GM12878 (cell line): ENCODE results near the gene MCF2L2. TPM values are rescaled to one million over a fixed set of nuclear protein-coding genes. Genes with fewer than 3 reads are reported as not detected.

ENCODE experiments used
- ATAC-seq: fragments of 200-7000 bp; cut with Tn5 transposase; 3 replicates; pipeline ENCODE4 v1.9.1; 2020; ENCODE audit warnings: mild to moderate bottlenecking, moderate library complexity
- BruUV-seq: library from RNA; stranded (reverse); fragments of 400-500 nt; replicated peaks from 2 replicates; lab custom pipeline; 2021; lab: Mats Ljungman, UMichigan
- CTCF ChIA-PET: fragments of 300-600 bp; sonication (Branson Sonifier 250); formaldehyde crosslinking; extraction: SDS; loops from one replicate; lab custom pipeline; 2021; ENCODE audit warnings: inconsistent platforms; lab: Yijun Ruan, JAX
- POLR2A ChIA-PET: fragments of 350-600 bp; formaldehyde crosslinking; extraction: SDS; loops from one replicate; lab custom pipeline; 2021; ENCODE audit warnings: inconsistent platforms; lab: Charles Lee
- RAD21 ChIA-PET: fragments of 300-600 bp; sonication (Branson Sonifier 250); formaldehyde crosslinking; loops from one replicate; lab custom pipeline; 2023; ENCODE audit warnings: antibody characterized with exemption; ENCODE audit not compliant: unreplicated experiment; lab: Charles Lee
- SMC1A ChIA-PET: fragments of 300-600 bp; sonication (Branson Sonifier 250); formaldehyde crosslinking; loops from one replicate; lab custom pipeline; 2023; ENCODE audit not compliant: unreplicated experiment, uncharacterized antibody; lab: Charles Lee
- DNase-seq: peaks from one replicate; pipeline ENCODE4 v3.0.0-alpha.2; 2011; ENCODE audit warnings: low read depth, low spot score
- FAIRE-seq: peaks from 3 replicates; lab custom pipeline; 2011; peaks lifted over from hg19 to GRCh38; lab: Jason Lieb, UNC
- H2AFZ ChIP-seq: 2 replicates; pipeline ENCODE4 v1.6.0; 2011; ENCODE audit warnings: low read depth, low read length, control low read depth; ENCODE audit not compliant: control insufficient read depth
- H3K27ac ChIP-seq: 2 replicates; pipeline ENCODE4 v1.5.1; 2011; ENCODE audit warnings: control low read depth; ENCODE audit not compliant: control insufficient read depth, insufficient read depth
- H3K27me3 ChIP-seq, 2 experiments: replicated peaks in 1 of 2; 2 replicates each; pipeline versions ENCODE4 v1.6.0 to v1.6.1; 2011; ENCODE audit warnings: low read length in 1 of 2; ENCODE audit not compliant: control insufficient read depth in 2 of 2, insufficient read depth in 2 of 2
- H3K36me3 ChIP-seq, 2 experiments: 2 replicates each; pipeline ENCODE4 v1.5.1; 2011; ENCODE audit warnings: low read length in 1 of 2; ENCODE audit not compliant: control insufficient read depth in 2 of 2, insufficient read depth in 2 of 2
- H3K4me1 ChIP-seq: 2 replicates; pipeline ENCODE4 v1.6.1; 2011; ENCODE audit warnings: mild to moderate bottlenecking, low read length, moderate library complexity, mixed read lengths; ENCODE audit not compliant: control insufficient read depth, insufficient read depth
- H3K4me2 ChIP-seq: 2 replicates; pipeline ENCODE4 v1.6.0; 2011; ENCODE audit warnings: control low read depth; ENCODE audit not compliant: control insufficient read depth, insufficient read depth
- H3K4me3 ChIP-seq: fragments of 200-600 bp; sonication (generic); 2 replicates; pipeline ENCODE4 v1.5.1; 2016
- H3K79me2 ChIP-seq: 2 replicates; pipeline ENCODE4 v1.6.0; 2011; ENCODE audit warnings: low read length; ENCODE audit not compliant: control insufficient read depth, insufficient read depth
- H3K9ac ChIP-seq: 2 replicates; pipeline ENCODE4 v1.8.0; 2011; ENCODE audit warnings: low read length, control low read depth, mixed read lengths; ENCODE audit not compliant: control insufficient read depth, insufficient read depth
- H3K9me3 ChIP-seq: replicated peaks from 3 replicates; pipeline ENCODE4 v1.5.1; 2011; ENCODE audit warnings: mild to moderate bottlenecking, low read length; ENCODE audit not compliant: control insufficient read depth, insufficient read depth
- H4K20me1 ChIP-seq: 2 replicates; pipeline ENCODE4 v1.6.0; 2011; ENCODE audit not compliant: control insufficient read depth, insufficient read depth
- FOXK2 ChIP-seq: fragments of 450-650 bp; IDR thresholded peaks from 2 replicates; pipeline ENCODE4 v1.6.1; 2017; ENCODE audit warnings: mild to moderate bottlenecking, moderate library complexity
- GATAD2B ChIP-seq: fragments of 450-650 bp; conservative IDR thresholded peaks from 2 replicates; pipeline ENCODE4 v1.6.1; 2017; ENCODE audit warnings: low read depth, mild to moderate bottlenecking, moderate library complexity
- HDGF ChIP-seq: fragments of 450-650 bp; IDR thresholded peaks from 2 replicates; pipeline ENCODE4 v1.6.1; 2016; ENCODE audit warnings: antibody characterized with exemption
- POLR2AphosphoS5 ChIP-seq: IDR thresholded peaks from 2 replicates; pipeline ENCODE4 v1.6.1; 2011; ENCODE audit warnings: mild to moderate bottlenecking, low read length, inconsistent platforms
- SREBF2 ChIP-seq: IDR thresholded peaks from 2 replicates; pipeline ENCODE4 v1.6.1; 2012; ENCODE audit warnings: mild to moderate bottlenecking, low read length
- ZSCAN29 ChIP-seq: fragments of 450-650 bp; IDR thresholded peaks from 2 replicates; pipeline ENCODE4 v1.6.1; 2017; ENCODE audit warnings: mild to moderate bottlenecking, moderate library complexity
- WGBS: methylation state at CpG from one replicate; pipeline ENCODE4 v1.1.6; 2016; ENCODE audit warnings: low lambda C conversion rate; ENCODE audit not compliant: insufficient replicate concordance, insufficient coverage; ENCODE audit errors: missing lambda C conversion rate; 5-methylcytosine and 5-hydroxymethylcytosine counted together
- in situ Hi-C: fragments of 300-500 bp; cut with MboI; formaldehyde crosslinking; loops from 9 replicates; pipeline ENCODE4 v1.14.3; 2018; ENCODE audit warnings: mixed read lengths
- intact Hi-C: fragments of 100-400 bp; cut with micrococcal nuclease; formaldehyde crosslinking; loops from one replicate; pipeline ENCODE4 v1.14.2; 2022; ENCODE audit not compliant: unreplicated experiment
- polyA plus RNA-seq, 11 experiments: library from polyadenylated mRNA; depleted of rRNA in 4 of 11; unstranded in 6 of 11; stranded (reverse) in 5 of 11; fragments of >200 nt; fragmentation: Nextera tagmentation in 4 of 11; fragmentation: Illumina TruSeq in 1 of 11; extraction: Ambion mirVana in 4 of 11; extraction: Trizol in 1 of 11; gene quantifications; 1 replicate in 1 of 11; 2 replicates in 10 of 11; pipeline versions ENCODE4 v1.2.1 to v1.2.3, GENCODE V29; 2011 to 2016; ENCODE audit warnings: inconsistent platforms in 2 of 11, missing spikeins in 2 of 11, low read depth in 1 of 11
- total RNA-seq, 4 experiments: library from RNA; depleted of rRNA in 3 of 4; stranded (reverse); fragments of >200 nt in 3 of 4; fragmentation: Illumina TruSeq in 1 of 4; extraction: Trizol in 1 of 4; gene quantifications; 2 replicates each; pipeline versions ENCODE4 v1.2.1 to v1.2.3, GENCODE V29; 2013 to 2021
- TF ChIP-seq, protein P1 (sequence below), 3 experiments: IDR thresholded peaks in 2 of 3; conservative IDR thresholded peaks in 1 of 3; 2 replicates each; pipeline ENCODE4 v1.5.1; 2011; ENCODE audit warnings: low read depth in 3 of 3, low read length in 3 of 3, mild to moderate bottlenecking in 3 of 3, control low read depth in 2 of 3, moderate library complexity in 2 of 3, inconsistent platforms in 1 of 3, mixed read lengths in 1 of 3; ENCODE audit not compliant: control insufficient read depth in 2 of 3, insufficient read depth in 1 of 3; ENCODE audit errors: extremely low read depth in 1 of 3

The MCF2L2 gene
- total and polyA plus RNA-seq, 10 of the 15 experiments (the other 5 are each of a cell fraction or from before 2014, with no cell fraction given): 0.37 to 2.8 (median 1.4) TPM

DNA sequence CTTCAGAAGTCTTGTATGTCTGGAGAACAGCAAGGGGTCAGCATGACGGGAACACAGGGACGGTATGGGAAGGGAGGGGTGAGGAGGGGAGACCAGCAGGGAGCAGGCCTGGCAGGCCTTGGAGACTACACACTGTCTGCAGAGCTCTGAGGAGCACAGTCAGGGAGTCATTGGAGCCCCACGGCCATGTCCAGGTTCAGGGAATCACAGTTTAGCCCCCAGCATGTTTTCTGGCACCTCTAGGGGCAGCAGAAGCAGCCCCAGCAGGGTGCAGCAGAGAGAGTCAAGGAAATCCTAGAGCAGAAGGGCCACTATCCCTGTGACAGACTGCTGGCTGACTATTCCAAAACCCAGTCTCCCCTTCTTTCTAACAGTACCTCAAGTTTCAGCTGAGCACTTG lies 269.1 kb downstream of the MCF2L2 start:
- RAD21 ChIA-PET: interaction anchor here (0.9 to 4.7 kb wide), 6 partner anchors 20 to 443 kb away, joined by 3 to 30 read pairs (median 6); no protein-coding TSS in a partner anchor
- H3K9ac ChIP-seq: peak overlapping the region; percentile 60
- CTCF ChIA-PET: interaction anchor here (0.6 to 8.0 kb wide), 11 partner anchors 12 to 440 kb away, joined by 3 to 82 read pairs (median 3); no protein-coding TSS in a partner anchor
- no peaks in the 10 kb centered on the region for H4K20me1 ChIP-seq
- SMC1A ChIA-PET: interaction anchor here (1.3 to 6.2 kb wide), 6 partner anchors 12 to 222 kb away, joined by 6 to 29 read pairs (median 19); no protein-coding TSS in a partner anchor
- no peak overlapping the region for H2AFZ ChIP-seq
- H3K27me3 ChIP-seq: no peaks in the 10 kb centered on the region
- H3K9me3 ChIP-seq: peaks cover 7% of the 10 kb centered on the region
- peak overlapping the region; percentile 93 for H3K4me2 ChIP-seq
- FAIRE-seq (no peak), DNase-seq (no peak), ATAC-seq (peak; percentile 40)
- intact Hi-C loops (loop anchor here (2.0 kb wide), 1 partner anchor 25 kb away; no protein-coding TSS in a partner anchor), in situ Hi-C loops (no loop called here)
- H3K27ac ChIP-seq: peak overlapping the region; percentile 91
- no peak for TF ChIP-seq ZSCAN29
- TF ChIP-seq SREBF2: no peak
- TF ChIP-seq FOXK2: no peak
- TF ChIP-seq, protein P1, sequence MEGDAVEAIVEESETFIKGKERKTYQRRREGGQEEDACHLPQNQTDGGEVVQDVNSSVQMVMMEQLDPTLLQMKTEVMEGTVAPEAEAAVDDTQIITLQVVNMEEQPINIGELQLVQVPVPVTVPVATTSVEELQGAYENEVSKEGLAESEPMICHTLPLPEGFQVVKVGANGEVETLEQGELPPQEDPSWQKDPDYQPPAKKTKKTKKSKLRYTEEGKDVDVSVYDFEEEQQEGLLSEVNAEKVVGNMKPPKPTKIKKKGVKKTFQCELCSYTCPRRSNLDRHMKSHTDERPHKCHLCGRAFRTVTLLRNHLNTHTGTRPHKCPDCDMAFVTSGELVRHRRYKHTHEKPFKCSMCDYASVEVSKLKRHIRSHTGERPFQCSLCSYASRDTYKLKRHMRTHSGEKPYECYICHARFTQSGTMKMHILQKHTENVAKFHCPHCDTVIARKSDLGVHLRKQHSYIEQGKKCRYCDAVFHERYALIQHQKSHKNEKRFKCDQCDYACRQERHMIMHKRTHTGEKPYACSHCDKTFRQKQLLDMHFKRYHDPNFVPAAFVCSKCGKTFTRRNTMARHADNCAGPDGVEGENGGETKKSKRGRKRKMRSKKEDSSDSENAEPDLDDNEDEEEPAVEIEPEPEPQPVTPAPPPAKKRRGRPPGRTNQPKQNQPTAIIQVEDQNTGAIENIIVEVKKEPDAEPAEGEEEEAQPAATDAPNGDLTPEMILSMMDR (IDR thresholded peaks at IDR 0.05 in 2 of 3, conservative IDR thresholded peaks at IDR 0.05 in 1 of 3; ENCODE audit: control insufficient read depth in 2 of 3, extremely low read depth in 1 of 3, insufficient read depth in 1 of 3, low read depth in 3 of 3, low read length in 3 of 3): peak; percentile 32 to 58 (median 47); a peak in 5 of 6 replicates
- TF ChIP-seq GATAD2B: 0 out of 2 replicates have a peak, but pooled peaks have one; percentile 24
- TF ChIP-seq HDGF: peak; percentile 41; the same call in 1 of the 2 replicates
- 0 out of 2 replicates have a peak, but pooled peaks have one; percentile 9 for TF ChIP-seq POLR2AphosphoS5
- peaks cover 43% of the 10 kb centered on the region for H3K4me1 ChIP-seq
- no TSS peak for BruUV-seq
- peaks cover 44% of the 10 kb centered on the region for H3K79me2 ChIP-seq
- peaks cover 0 to 3% of the 10 kb centered on the region in 2 experiments; a peak in 2 of 4 replicates for H3K36me3 ChIP-seq
- POLR2A ChIA-PET: interaction anchor here (0.7 to 0.9 kb wide), 3 partner anchors 29 to 400 kb away, joined by 3 to 5 read pairs (median 4); no protein-coding TSS in a partner anchor
- peak overlapping the region; percentile 84 for H3K4me3 ChIP-seq
- 43% methylated on average over 3 of the region's 3 CpGs for WGBS
